ENCODE measurements around the gene PLEKHM3.
"Not testable (repeated sequence)": the region's sequence is repeated elsewhere in the genome, so short reads cannot be mapped to it uniquely, and the experiment has no call there.

Gene PLEKHM3

DNA sequence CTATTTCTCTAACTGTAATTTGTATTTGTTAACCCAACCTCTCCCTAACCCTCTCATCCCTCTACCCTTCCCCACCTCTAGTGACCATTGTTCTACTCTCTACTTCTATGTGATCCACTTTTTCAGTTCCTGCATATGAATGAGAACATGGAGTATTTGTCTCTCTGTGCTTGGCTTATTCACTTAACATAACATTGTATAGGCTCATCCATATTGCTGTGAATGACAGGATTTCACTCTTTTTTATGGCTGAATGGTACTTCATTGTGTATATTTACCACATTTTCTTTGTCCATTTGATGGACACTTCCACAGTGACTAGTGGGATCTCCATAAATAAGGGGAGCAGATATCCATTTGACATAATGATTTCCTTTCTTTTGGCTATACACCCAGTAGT lies 103.7 kb downstream of the PLEKHM3 start:
- DNase-seq (ENCODE audit: low read depth): no peak

- DNase-seq (ENCODE audit: low read depth): no peak
Observed at GRCh38 chr2:207920721-207921120, 104.6 kb downstream of the PLEKHM3 start.

DNA sequence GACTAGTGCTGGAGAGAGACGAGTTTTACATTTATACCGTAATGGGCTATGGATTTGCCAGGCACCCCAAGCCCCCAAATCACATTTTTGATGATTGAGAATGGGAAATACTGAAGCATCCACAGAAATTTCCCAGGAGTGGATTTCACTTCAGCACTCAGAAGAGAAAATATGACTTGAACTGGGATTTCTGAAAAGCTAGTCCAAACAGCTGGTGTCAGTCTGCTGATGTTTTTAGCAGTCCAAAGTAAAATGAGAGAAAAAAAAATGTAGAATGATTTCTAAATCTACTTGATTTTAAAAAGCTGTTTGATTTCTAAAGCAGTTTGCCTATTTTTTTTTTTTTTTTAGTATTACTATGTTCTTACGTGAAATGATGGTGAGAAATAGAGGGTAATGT lies 105.0 kb downstream of the PLEKHM3 start:
- DNase-seq (ENCODE audit: low read depth): no peak

DNA sequence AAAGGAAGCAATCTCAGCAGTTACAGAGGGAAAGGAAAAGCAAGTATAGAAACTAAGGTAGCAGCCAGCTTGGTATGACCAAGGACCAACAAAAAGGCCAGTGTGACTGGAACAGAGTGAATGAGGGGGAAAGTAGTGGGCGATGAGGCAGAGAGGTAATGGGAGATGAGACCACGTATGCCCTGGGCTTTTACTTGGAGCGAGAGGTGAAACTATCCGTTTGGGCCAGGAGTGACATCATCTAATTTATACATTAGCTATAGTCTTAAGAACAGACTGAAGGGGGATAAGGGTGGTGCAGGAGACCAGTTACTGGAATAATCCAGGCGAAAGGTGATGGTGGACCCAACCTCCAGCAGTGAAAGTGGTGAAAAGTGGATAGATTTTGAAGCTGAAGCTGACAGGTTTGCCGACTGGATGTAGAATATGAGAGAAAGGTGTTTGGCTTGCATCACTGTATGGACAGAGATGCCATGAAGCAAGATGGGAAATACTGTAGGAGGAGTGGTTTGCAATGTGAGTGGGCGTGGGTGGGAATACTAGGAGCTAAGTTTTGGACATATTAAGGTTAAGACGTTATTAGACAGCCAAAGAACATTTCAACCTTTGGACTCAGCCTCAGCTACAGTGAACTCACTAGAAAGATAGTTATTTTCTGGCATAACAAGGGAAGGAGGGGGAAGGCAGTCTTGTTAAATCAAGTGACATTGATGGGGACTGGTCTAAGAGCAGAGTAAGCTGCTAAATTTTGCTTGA lies 106.0 kb downstream of the PLEKHM3 start:
- DNase-seq (ENCODE audit: low read depth): no peak

DNA sequence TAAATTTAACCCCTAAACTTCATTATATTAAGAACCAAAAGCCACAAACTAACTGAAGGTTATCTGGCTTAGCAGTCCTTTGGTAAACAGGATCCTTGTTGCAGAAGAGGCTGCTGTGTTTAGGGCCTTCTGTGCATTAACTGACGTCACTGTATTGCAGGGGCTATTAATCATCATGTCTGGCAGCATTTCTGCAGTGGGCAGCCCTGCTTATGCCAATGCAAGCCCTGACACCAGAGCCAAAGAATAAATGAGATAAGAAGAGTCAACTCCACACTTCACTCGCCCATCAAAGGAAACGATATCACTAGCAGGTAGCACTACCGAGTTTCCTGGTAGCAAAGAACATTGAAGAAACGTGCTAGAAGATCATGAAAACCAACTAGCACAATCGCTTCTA lies 110.6 kb downstream of the PLEKHM3 start:
- DNase-seq (ENCODE audit: low read depth): no peak

GRCh38 chr2:207913772-207914358 lies 111.5 kb downstream of the PLEKHM3 start:
- DNase-seq (ENCODE audit: low read depth): no peak

DNA sequence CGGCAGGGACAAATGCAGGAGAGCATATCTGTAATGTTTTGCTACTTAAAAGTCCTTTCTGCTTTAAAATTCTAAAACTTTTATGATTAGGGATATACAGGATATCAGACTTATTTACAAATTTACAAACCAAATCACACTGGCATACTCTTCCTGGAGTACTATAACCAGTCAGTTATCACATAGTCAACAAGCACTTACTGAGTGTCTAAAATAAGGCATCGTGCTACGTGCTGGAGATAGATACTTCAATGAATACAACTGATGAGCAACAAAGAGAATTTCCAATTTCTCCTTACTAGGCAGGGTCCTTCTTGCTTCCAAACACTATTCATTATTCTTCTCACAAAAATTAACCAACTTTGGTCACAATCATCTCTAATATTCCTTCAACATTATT lies 113.5 kb downstream of the PLEKHM3 start:
- no peak for DNase-seq (ENCODE audit: low read depth)

DNA sequence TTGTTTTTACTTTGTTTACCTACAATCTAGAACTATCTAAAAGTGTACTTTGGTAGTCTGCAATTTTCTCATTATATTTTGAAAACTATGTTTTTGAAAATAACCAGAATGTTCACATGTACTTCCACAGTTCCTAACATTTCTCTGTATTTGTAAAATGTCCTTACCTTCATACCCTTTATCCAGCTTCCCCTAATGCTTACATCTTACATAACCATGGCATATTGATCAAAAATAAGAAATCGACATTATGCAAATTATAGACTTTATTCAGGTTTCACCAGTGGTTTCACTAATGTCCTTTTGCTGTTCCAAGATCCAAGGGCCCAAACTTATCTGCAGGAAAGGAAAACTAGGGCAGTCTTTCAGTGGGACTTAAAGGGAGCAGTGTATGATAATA lies 114.1 kb downstream of the PLEKHM3 start:
- no peak for DNase-seq (ENCODE audit: low read depth)

DNA sequence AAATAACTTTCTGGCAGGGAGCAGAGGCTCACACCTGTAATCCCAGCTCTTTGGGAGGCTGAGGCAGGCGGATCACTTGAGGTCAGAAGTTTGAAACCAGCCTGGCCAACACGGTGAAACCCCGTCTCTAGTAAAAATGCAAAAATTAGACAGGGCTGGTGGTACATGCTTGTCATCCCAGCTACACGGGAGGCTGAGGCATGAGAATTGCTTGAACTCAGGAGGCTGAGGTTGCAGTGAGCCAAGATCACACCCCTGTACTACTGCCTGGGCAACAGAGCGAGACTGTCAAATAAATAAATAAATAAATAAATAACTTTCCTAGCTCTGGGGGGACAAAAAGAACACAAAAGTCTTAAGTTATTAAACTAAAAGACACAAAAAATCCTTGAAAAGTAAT lies 118.8 kb downstream of the PLEKHM3 start:
- DNase-seq (ENCODE audit: low read depth): not testable (repeated sequence)

DNA sequence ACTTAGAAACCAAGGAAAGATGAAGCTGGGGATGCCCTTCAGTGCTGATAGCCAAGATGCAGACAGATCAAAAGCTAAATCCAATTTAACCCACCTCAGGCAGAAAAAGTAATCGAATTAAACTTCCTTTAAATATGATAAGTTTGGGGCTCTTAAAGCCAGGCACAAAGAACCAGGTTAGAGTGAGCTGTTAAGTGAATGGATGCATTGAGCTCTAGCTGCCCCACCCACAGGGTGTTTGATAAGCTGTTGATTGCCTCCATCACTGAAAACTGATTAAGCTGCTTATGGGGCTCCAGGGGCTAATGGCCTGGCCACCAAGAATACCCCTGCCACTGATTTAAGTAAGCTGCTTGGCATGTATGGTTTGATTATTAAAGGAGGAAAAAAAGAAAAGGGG lies 119.8 kb downstream of the PLEKHM3 start:
- DNase-seq (ENCODE audit: low read depth): no peak

DNA sequence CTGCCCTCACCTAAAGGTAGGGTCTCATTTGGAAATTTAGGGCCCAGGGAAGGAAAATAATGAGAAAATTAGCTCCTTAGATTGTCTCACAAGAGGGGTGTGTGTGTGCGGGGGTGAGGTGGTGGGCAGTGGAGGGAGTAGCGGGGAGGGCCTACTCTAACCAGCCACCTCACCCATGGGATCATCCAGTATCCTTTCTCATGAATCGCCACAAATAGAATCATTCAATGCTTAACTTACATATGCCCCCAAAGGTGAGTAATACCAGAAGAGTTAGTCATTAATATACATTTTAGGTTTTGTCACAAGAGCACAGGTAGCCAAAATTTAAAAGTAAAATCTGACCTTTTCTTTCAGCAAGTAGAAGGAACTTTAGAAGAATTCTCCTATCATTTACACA lies 122.1 kb downstream of the PLEKHM3 start:
- DNase-seq (ENCODE audit: low read depth): no peak

DNA sequence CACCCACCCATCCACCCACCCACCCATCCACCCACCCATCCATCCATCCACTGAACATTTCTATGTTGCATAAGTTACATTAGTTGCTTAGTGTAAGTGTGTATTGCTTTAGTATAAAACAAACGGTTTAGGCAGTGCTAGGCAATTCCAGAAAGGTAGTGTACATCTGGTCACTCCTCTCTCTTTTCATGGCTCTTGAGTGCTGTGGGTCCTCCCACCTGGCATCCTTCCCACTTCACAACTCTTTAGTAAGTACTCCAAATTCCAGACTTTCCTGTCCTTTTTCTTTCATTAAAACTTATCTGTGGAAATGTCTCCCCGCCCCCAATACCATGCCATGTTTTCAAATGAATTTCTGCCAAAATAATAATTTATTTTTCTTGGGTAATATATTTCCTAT lies 122.5 kb downstream of the PLEKHM3 start:
- no peak for DNase-seq (ENCODE audit: low read depth)

GRCh38 chr2:207901829-207902228 lies 123.5 kb downstream of the PLEKHM3 start:
- no peak for DNase-seq (ENCODE audit: low read depth)

GRCh38 chr2:207901401-207901800 lies 123.9 kb downstream of the PLEKHM3 start:
- no peak for DNase-seq (ENCODE audit: low read depth)

DNA sequence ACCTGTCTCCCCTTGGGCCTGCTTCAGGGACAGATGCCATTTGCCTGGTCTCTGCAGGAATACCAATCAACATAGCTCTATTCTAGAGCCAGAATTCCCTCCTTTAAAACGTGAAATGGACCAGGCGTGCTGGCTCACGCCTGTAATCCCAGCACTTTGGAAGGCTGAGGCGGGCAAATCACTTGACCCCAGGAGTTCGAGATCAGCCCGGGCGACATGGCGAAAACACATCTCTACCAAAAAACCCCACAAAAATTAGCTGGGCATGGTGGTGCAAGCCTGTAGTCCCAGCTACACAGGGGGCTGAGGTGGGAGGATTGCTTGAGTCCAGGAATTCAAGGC lies 127.0 kb downstream of the PLEKHM3 start:
- DNase-seq (ENCODE audit: low read depth): no peak

- no peak for DNase-seq (ENCODE audit: low read depth)
Observed at GRCh38 chr2:207897541-207898353, 127.6 kb downstream of the PLEKHM3 start.

GRCh38 chr2:207896525-207897285 lies 128.6 kb downstream of the PLEKHM3 start:
- no peak for DNase-seq (ENCODE audit: low read depth)

DNA sequence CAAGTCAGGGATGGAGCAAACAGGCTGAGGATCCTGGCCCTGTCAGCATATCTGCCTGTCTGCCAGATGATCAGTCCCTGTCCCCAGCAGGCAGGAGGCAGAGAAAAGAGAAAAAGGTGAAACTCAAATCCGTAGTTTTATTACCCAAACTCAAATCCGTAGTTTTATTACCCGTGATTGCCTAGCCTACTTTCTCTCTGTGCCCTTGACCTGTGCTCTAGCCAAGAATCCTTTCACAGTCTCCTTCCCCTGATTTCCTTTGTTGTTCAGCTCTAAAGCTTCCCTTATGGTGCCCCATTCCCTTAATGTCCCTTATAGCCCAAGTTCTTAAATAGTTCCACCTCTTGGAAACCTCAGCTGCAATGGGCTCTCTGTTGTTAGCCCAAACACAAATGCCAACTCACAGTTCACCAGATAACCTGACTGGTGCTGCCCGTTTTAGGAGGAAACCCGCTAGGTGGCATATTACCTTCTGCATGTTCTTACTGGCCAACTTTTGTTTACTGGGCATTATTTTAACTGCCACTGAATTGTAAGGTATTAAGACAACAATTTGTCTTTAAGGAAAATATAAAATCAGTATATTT lies 130.0 kb downstream of the PLEKHM3 start:
- no peak for DNase-seq (ENCODE audit: low read depth)

GRCh38 chr2:207892716-207893402 lies 132.5 kb downstream of the PLEKHM3 start:
- DNase-seq (ENCODE audit: low read depth): no peak

DNA sequence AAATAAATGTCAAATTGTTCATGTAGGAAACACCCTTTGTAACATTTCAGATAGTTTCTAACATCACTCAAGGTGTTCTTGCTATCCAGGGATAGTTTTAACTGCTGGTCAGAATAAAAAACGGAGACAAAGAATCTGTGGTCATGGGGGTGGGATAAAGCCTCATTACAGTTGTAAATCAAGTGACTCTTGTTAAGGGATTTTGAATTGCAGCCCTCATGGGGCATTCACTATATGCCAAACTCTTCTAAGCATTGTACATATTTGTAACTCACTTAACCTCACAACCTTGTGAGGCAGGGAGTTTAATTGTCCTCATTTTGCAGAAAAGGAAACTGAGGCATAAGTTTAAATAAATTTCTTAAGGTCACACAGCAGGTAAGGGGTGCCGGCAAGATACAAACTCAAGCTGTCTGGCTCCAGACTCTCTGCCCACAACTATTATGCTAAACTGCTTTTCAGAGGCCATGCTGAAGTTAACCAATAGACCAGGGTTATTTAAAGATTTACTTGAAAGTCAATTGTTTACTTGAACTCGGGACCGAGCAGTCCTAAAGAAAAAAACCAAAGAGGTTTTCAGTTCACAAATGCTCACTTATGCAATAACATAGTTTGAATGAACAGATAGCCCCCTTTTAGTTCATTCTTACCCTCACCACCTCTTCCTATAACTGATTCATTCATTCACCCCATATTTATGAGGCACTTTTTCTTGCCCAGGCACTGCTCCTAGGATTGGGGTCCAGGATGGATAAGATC lies 134.1 kb downstream of the PLEKHM3 start:
- no peak for DNase-seq (ENCODE audit: low read depth)

- no peak for DNase-seq (ENCODE audit: low read depth)
Observed at GRCh38 chr2:207887500-207887899, 137.8 kb downstream of the PLEKHM3 start.

Measured in stimulated activated CD8-positive, alpha-beta memory T cell treated with anti-CD3 and anti-CD28 coated beads, Interleukin-12 subunit alpha, Interleukin-12 subunit beta, amount 100 ng/mL, for 1 hour (primary cell).